GM18520 (cell line): ENCODE measurements around the gene AOC1.

Source experiments
- ATAC-seq: cut with Tn5 transposase; IDR thresholded peaks from one replicate; pipeline ENCODE4 v1.9.1; 2021; ENCODE audit not compliant: unreplicated experiment

The AOC1 gene

GRCh38 chr7:150835019-150835418, 17.3 kb upstream of the AOC1 start:
- no peak for ATAC-seq

DNA sequence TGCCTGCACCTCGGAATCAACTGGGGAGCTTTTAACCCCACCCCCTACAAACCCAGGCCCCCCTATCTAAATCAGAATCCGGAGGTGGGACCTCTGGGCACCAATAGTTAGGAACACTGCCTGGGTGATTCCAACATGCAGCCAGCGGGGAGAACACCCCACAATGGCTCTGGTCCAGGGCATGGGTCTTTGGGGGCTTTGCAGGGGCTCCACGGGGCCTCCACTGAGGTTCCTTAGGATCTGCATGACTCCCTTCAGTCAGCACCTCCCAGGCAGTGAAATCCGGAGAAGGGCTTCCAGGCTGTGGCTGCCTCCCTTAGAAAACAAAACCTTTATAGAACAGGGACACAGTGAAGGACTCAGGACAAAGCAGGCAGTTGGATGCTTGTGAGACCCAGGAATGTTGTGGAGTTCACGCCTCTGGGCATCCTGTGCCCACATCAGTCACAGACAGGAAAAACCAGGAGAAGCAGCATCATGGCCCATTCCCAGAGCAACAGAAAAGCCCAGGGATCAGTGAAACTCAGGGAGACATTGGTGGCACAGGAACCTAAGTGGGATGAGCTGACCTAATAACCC, 16.5 kb upstream of the AOC1 start:
- ATAC-seq = no peak

DNA sequence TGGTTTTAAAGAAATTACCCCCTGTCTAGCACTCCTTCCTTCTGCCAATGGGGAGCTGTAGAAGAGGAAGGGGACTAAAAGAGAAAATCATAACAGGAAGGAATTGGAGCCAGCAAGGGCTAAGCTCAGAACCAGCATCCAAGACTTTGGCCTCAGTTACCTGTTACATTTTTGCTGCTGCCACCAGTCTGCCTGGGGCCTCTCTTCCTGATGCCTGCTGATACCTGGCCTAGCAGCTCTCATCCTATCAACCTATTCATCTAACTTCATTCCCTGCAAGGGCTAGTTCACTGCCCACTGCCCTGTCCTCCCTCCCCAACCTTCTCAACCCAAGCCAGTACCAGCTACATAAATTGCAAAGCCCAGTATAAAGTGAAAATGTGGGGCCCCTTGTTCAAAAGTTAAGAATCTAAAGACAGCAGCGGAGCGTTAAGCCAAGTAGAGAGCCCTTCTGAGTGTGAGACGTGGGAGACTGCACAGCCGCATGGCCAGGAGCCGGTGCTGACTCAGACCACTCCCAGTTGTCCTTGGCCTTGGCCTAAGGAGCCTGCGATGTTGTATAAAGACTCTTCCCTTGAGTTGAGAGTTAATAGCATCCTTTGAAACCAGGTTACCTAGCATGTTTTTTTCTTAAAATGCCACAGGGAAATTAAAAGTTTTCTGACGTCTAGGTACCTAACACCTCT, 13.2 kb upstream of the AOC1 start:
- no peak for ATAC-seq

- no peak for ATAC-seq
Observed at GRCh38 chr7:150842018-150842417, 10.3 kb upstream of the AOC1 start.

- no peak for ATAC-seq
Observed at GRCh38 chr7:150842716-150843115, 9.6 kb upstream of the AOC1 start.

DNA sequence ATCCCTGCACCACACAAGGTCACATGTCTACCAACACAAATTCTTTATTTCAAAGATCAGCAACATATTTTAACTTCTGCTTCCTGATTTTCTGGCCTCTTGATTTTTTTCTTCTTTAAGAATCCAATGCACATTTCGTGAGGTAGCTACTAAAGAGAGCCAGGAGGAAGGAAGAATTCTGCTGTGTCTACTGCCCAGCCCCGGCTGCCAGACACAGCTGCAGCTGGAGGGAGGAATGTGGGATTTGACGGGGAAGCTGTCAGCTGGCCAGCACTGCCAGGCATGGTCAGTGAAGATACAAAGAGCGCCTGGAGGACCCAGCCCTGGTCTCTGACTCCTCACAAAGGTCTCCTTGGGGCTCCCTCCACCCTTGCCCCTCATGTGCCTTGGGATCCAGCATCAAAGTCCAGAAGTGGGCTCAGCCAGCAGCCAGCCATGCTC, 6.9 kb upstream of the AOC1 start:
- no peak for ATAC-seq

DNA sequence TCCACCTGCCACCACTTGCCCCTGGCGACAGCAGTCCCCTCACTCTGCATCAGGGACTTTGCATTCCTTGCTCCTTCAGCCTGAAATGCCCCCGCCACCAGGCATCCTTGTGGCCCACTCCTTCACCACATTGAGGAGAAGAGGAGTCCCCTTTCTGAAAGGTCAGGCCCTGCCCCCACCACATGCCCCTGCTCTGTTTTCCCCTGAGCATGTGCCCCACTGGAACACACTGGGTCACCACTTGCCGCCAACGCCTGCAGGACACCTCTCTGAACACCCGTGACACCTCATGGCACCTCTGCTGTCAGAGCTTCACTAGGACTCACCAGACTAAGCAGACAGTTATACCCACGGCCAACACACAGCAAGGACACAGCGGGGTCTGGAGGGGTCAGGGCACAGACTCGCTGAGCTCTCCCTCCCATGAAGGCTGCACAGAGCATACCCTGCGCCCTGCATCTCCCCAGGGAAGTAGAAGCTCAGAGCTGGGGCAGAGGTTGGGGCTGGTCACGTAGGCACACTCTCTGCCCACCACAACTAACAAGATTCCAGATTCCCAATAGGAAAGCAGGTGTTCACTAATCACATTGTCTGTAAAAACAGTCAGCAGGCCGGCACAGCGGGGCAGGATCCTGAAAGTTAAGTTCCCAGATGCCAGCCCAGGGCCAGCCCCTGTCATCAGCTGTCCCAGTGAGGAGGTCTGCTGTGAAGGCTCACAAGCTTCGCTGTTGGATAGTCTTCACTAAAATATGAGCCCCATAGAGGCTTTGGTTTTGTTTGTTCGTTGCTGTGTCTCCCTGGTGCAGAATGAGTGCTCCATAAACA, 5.8 kb upstream of the AOC1 start:
- ATAC-seq = no peak

- no peak for ATAC-seq
Observed at GRCh38 chr7:150847536-150847935, 4.8 kb upstream of the AOC1 start.

GRCh38 chr7:150848111-150848510, 4.2 kb upstream of the AOC1 start:
- no peak for ATAC-seq

DNA sequence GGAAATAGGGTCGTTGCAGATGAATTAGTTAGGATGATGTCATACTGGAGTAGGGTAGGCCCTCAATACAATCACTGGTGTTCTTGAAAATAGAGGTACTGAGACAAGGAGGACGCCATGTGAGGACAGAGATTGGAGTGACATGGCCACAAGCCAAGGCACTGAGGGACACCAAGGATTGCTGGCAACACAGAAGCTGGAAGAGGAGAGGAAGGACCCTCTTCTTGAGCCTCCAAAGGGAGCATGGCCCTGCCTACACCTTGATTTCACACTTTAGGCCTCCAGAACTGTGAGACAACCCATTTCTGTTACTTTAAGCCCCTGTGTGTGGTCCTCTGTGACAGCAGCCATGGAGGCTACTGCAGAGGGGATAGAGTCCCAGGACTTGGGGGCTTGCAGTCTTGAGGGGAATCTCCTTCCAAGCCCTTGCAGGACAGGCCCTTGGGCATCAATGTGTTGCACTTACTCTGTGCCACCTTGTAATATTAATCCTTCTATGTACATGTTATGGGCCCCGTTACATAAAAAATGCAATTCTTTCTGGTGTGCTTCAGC, 3.7 kb upstream of the AOC1 start:
- no peak for ATAC-seq

DNA sequence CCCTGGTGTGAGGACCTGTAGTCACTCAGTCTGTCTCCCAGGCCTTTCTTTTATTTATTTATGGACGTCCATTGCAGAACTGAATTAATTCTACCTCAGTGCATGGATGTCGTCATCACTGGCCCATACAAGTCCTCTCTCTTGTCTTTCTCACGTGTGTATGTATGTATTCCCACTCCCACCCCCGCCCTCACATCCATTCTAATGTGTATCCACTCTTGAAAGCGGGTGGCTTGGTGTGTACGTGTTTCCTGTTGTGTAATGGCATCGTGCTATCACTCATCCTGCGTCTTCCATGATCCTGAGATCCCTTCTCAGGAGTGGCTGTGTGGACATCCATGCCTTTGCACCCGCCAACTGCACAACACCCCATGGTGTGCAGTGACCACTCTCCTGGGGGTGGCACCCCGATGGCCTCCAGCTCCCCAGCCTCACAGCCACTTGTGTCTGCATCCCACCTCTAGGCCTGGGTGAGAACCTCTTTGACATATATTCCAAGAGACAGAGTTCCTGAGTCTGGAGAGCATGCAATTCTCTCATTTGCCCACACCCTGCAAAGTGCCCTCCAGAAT, 3.0 kb upstream of the AOC1 start:
- ATAC-seq = no peak

- ATAC-seq = no peak
Observed at GRCh38 chr7:150850273-150850672, 2.0 kb upstream of the AOC1 start.

GRCh38 chr7:150851492-150852370, 586 bp upstream of the AOC1 start:
- ATAC-seq = no peak

GRCh38 chr7:150854066-150855000, 2.0 kb downstream of the AOC1 start:
- no peak for ATAC-seq

DNA sequence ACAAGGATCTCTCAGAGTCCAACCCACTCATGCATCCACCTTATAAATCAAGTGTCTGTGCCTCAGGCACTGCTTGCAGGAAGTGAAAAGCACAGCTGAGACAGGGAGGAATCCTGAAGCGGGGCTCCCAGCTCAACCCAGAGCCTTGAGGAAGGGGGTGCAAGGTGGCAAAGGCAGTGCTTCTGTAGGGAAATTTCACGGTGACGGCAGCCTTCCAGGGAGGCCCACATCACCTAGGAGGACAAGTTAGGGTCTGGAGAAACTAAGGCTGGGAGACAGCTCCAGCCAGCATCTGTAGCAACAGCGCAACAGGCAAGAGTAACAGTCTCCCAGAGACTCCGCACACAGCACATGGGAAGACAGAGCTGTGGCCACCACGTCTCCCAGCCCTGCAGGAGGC, 2.7 kb downstream of the AOC1 start:
- ATAC-seq = no peak

DNA sequence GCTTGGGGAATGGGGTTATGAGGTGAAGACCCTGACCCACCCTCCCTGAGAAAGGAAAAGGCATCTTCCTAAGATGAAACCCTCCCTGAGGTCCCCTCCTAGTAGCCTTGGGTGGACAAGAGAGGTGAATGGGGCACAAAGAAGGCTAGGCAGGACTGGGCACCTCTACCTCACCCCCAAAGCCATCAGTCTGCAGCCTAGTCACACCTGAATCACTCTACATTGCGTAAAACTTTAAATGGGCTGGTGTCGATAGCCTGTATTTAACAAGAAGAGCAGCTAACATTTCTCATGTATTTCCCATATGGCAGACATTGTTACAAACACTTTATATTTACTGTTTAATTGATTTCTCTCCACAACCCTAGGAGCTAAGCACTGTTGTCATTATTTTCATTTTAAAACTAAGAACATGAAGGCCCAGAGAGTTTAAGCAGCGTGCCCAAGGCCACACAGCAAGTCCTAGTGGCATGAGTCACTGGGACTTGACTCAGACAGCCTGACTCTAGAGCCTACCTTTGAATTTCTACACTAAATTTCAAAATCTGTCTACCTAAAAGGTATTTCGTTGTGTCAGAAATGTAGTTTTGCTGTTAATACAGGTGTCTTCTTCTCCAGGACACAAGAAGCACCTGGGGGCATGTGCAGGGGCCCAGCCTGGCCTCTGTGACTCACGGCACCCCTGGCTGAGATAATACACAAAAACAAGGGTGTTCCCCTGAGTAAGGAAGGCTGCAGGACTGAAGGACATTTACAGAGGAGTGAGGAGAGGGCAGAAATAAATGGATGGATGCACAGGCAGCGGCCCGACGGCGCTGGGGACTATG, 3.4 kb downstream of the AOC1 start:
- no peak for ATAC-seq

DNA sequence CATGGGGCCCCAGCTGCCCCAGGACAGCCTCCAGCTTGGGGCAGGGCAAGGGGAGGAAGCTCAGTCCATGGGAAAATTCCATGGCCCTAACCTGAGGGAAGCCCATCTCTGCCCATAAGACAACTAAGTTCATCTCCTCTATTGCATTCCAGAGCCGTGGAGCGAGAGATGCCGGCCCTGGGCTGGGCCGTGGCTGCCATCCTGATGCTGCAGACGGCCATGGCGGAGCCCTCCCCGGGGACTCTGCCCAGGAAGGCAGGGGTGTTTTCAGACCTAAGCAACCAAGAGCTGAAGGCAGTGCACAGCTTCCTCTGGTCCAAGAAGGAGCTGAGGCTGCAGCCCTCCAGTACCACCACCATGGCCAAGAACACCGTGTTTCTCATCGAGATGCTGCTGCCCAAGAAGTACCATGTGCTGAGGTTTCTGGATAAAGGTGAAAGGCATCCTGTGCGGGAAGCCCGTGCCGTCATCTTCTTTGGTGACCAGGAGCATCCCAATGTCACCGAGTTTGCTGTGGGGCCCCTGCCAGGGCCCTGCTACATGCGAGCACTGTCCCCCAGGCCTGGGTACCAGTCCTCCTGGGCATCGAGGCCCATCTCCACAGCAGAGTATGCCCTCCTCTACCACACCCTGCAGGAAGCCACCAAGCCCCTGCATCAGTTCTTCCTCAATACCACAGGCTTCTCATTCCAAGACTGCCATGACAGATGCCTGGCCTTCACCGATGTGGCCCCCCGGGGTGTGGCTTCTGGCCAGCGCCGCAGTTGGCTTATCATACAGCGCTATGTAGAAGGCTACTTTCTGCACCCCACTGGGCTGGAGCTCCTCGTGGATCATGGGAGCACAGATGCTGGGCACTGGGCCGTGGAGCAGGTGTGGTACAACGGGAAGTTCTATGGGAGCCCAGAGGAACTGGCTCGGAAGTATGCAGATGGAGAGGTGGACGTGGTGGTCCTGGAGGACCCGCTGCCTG, 4.3 kb downstream of the AOC1 start:
- no peak for ATAC-seq
